HepG2 (cell line): ENCODE results near the gene RPL36AL. TPM values are rescaled to one million over a fixed set of nuclear protein-coding genes. Genes with fewer than 3 reads are reported as not detected.
A peak's percentile ranks its signal among the peaks of the same experiment; 100 is the strongest.

Source experiments
- CHCHD3 ChIP-seq: sonication (generic); formaldehyde crosslinking; IDR thresholded peaks from 2 replicates; pipeline ENCODE4 v1.8.0; 2022; ENCODE audit warnings: mild to moderate bottlenecking, missing genetic modification reagents, moderate library complexity
- HMG20B ChIP-seq: conservative IDR thresholded peaks from 2 replicates; pipeline ENCODE4 v1.6.1; 2016; ENCODE audit warnings: missing genetic modification reagents, missing compliant biosample characterization
- HNRNPH1 ChIP-seq: fragments of 200-400 bp; formaldehyde crosslinking; optimal IDR thresholded peaks from 2 replicates; pipeline ENCODE3; 2017; ENCODE audit warnings: mild to moderate bottlenecking, low read depth, low read length
- JUND ChIP-seq: sonication (generic); formaldehyde crosslinking; IDR thresholded peaks from 2 replicates; pipeline ENCODE4 v1.8.0; 2022; ENCODE audit warnings: mild to moderate bottlenecking, missing genetic modification reagents
- KDM4B ChIP-seq: sonication (generic); formaldehyde crosslinking; IDR thresholded peaks from 2 replicates; pipeline ENCODE4 v1.4.0; 2020; ENCODE audit warnings: missing genetic modification reagents
- MAFG ChIP-seq: sonication (generic); formaldehyde crosslinking; IDR thresholded peaks from 2 replicates; pipeline ENCODE4 v1.5.1; 2020; ENCODE audit warnings: mild to moderate bottlenecking, missing genetic modification reagents
- PHF20 ChIP-seq: sonication (generic); formaldehyde crosslinking; IDR thresholded peaks from 2 replicates; pipeline ENCODE4 v1.5.0; 2020; ENCODE audit warnings: mild to moderate bottlenecking, missing genetic modification reagents
- PHF5A ChIP-seq: IDR thresholded peaks from one replicate; pipeline ENCODE4 v1.6.1; 2018; ENCODE audit warnings: low read depth, missing genetic modification reagents; ENCODE audit not compliant: unreplicated experiment
- POGZ ChIP-seq: sonication (generic); formaldehyde crosslinking; IDR thresholded peaks from 2 replicates; pipeline ENCODE4 v1.4.0; 2020; ENCODE audit warnings: mild to moderate bottlenecking, missing genetic modification reagents
- SP4 ChIP-seq: sonication (generic); formaldehyde crosslinking; IDR thresholded peaks from 2 replicates; pipeline ENCODE4 v1.8.1; 2023; ENCODE audit warnings: mild to moderate bottlenecking, missing genetic modification reagents
- SRSF1 ChIP-seq: fragments of 200-400 bp; formaldehyde crosslinking; optimal IDR thresholded peaks from 2 replicates; pipeline ENCODE3; 2017; ENCODE audit warnings: mild to moderate bottlenecking, low read depth, low read length, moderate library complexity
- TGIF2 ChIP-seq: IDR thresholded peaks from 2 replicates; pipeline ENCODE4 v1.6.1; 2016; ENCODE audit warnings: control low read depth, missing compliant biosample characterization
- ZBTB14 ChIP-seq: sonication (generic); formaldehyde crosslinking; IDR thresholded peaks from 2 replicates; pipeline ENCODE4 v1.4.0; 2020; ENCODE audit warnings: missing genetic modification reagents
- ZBTB38 ChIP-seq: sonication (generic); formaldehyde crosslinking; IDR thresholded peaks from 2 replicates; pipeline ENCODE4 v1.5.1; 2020; ENCODE audit warnings: mild to moderate bottlenecking, missing genetic modification reagents
- ZBTB39 ChIP-seq: sonication (generic); formaldehyde crosslinking; IDR thresholded peaks from 2 replicates; pipeline ENCODE4 v1.5.0; 2020; ENCODE audit warnings: missing genetic modification reagents
- ZBTB7A ChIP-seq: sonication (generic); formaldehyde crosslinking; IDR thresholded peaks from 2 replicates; pipeline ENCODE4 v1.8.0; 2022; ENCODE audit warnings: mild to moderate bottlenecking, missing genetic modification reagents
- ZIK1 ChIP-seq: sonication (generic); formaldehyde crosslinking; IDR thresholded peaks from 2 replicates; pipeline ENCODE4 v1.5.0; 2020; ENCODE audit warnings: mild to moderate bottlenecking, low read depth, missing genetic modification reagents, borderline replicate concordance
- ZNF33B ChIP-seq: sonication (generic); formaldehyde crosslinking; IDR thresholded peaks from 2 replicates; pipeline ENCODE4 v1.5.1; 2020; ENCODE audit warnings: mild to moderate bottlenecking, missing genetic modification reagents
- ZNF574 ChIP-seq: sonication (generic); formaldehyde crosslinking; IDR thresholded peaks from 2 replicates; pipeline ENCODE4 v1.4.0; 2020; ENCODE audit warnings: missing genetic modification reagents
- ZNF619 ChIP-seq: sonication (generic); formaldehyde crosslinking; IDR thresholded peaks from 2 replicates; pipeline ENCODE4 v1.4.0; 2020; ENCODE audit warnings: mild to moderate bottlenecking, missing genetic modification reagents
- ZNF816 ChIP-seq: sonication (generic); formaldehyde crosslinking; IDR thresholded peaks from 2 replicates; pipeline ENCODE4 v1.8.0; 2022; ENCODE audit warnings: missing genetic modification reagents, mild to moderate bottlenecking, borderline replicate concordance
- polyA plus RNA-seq, 8 experiments: library from polyadenylated mRNA; depleted of rRNA in 3 of 8; stranded (reverse) in 7 of 8; unstranded in 1 of 8; fragments of >200 nt; fragmentation: Illumina TruSeq in 4 of 8; extraction: Trizol in 4 of 8; gene quantifications; 2 replicates each; pipeline versions ENCODE4 v1.2.1 to v1.2.3, GENCODE V29; 2011 to 2016; ENCODE audit warnings: low read depth in 4 of 8, missing spikeins in 1 of 8, mixed read lengths in 1 of 8; ENCODE audit not compliant: insufficient read depth in 1 of 8
- total RNA-seq, 5 experiments: library from RNA; depleted of rRNA; stranded (reverse); fragments of >200 nt; fragmentation: Illumina TruSeq; extraction: Trizol; gene quantifications; 2 replicates each; pipeline ENCODE4 v1.2.3, GENCODE V29; 2016; ENCODE audit warnings: low read depth in 1 of 5
- TF ChIP-seq, protein P1 (sequence below): sonication (generic); formaldehyde crosslinking; IDR thresholded peaks from 2 replicates; pipeline ENCODE4 v1.4.0; 2020; ENCODE audit warnings: missing genetic modification reagents

Gene RPL36AL
- total and polyA plus RNA-seq, 2 of the 13 experiments (the other 11 are each of a cell fraction or from before 2014, with no cell fraction given), result 90.0 to 294 TPM

DNA sequence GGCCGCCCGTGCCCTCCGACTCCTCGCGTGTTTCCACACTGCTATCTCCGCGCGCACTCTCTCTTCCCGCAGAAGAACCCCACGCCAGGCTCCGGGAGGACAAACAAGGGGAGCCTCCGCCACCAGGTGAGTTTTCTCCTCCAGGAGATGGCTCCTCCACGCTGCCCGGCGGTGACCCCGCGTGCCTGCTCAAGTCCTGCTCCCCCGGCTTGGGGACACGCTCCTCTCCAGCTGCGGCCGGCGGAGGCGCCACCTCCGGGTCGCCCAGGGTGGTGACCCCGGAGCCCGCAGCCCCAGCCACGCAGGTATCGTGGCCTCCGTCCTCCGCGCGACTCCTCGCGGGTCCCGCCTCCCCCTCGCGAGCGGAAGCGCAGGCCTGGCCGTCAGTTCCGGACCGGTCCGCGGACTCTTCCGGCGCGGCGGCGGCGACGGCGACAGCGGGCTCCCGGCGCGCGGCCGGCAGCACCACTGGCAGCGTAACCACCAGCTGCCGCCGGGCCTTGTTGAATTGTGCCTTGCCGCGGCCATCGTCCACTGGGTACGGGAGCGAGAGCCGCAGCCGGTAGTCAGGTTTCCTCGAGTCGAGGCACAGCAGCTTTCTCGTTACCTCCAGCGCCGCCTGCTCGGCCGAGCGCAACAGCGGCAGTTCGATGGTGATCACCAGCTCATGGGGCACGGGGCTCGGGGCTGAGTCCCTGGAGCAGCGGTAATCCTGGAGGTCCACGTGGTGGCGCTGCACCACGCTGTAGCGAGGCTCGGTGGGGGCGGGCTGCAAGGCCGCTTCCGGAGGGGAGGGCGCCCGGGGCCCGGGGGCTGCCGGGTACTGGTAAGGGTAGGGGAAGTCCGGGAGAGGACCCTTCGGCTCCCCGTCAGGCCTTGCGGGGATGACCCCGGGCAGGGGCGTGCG is 13.5 kb upstream of the RPL36AL start (continued):
- TF ChIP-seq ZBTB14 (CRISPR knock-in tag), result peak; percentile 69; the same call in 1 of the 2 replicates
- peak; percentile 83 for TF ChIP-seq POGZ (CRISPR knock-in tag)
- TF ChIP-seq JUND (CRISPR knock-in tag), result 0 out of 2 replicates have a peak, but pooled peaks have one; percentile 51
- TF ChIP-seq ZBTB39, result no peak; the same call in 1 of the 2 replicates
- TF ChIP-seq MAFG, result no peak
- TF ChIP-seq ZNF574 (CRISPR knock-in tag), result peak; percentile 95
- TF ChIP-seq CHCHD3, result no peak
- peak; percentile 82 for TF ChIP-seq ZBTB38 (CRISPR knock-in tag)
- TF ChIP-seq ZNF619 (CRISPR knock-in tag), result no peak
- peak; percentile 80; the same call in 1 of the 2 replicates for TF ChIP-seq HMG20B (CRISPR knock-in tag)
- TF ChIP-seq, protein P1, sequence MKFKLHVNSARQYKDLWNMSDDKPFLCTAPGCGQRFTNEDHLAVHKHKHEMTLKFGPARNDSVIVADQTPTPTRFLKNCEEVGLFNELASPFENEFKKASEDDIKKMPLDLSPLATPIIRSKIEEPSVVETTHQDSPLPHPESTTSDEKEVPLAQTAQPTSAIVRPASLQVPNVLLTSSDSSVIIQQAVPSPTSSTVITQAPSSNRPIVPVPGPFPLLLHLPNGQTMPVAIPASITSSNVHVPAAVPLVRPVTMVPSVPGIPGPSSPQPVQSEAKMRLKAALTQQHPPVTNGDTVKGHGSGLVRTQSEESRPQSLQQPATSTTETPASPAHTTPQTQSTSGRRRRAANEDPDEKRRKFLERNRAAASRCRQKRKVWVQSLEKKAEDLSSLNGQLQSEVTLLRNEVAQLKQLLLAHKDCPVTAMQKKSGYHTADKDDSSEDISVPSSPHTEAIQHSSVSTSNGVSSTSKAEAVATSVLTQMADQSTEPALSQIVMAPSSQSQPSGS (CRISPR knock-in tag), result peak; percentile 66; the same call in 1 of the 2 replicates
- TF ChIP-seq TGIF2 (CRISPR knock-in tag), result peak; percentile 81
- TF ChIP-seq PHF5A (CRISPR knock-in tag), result peak; percentile 63
- TF ChIP-seq ZIK1 (CRISPR knock-in tag), result peak; percentile 73; the same call in 1 of the 2 replicates
- TF ChIP-seq SP4, result peak; percentile 78
- TF ChIP-seq KDM4B (CRISPR knock-in tag), result peak; percentile 73
- TF ChIP-seq ZBTB7A (CRISPR knock-in tag), result peak; percentile 91
- peak; percentile 57; the same call in 1 of the 2 replicates for TF ChIP-seq ZNF816 (CRISPR knock-in tag)
- no peak for TF ChIP-seq ZNF33B (CRISPR knock-in tag)
- TF ChIP-seq HNRNPH1, result no peak
- TF ChIP-seq SRSF1, result peak; percentile 81
- peak; percentile 77 for TF ChIP-seq PHF20 (CRISPR knock-in tag)
